Endometrial microvascular endothelial cells (primary cell): ENCODE results near the gene FHOD3. TPM values are rescaled to one million over a fixed set of nuclear protein-coding genes. Genes with fewer than 3 reads are reported as not detected.

ENCODE experiments used
- in situ Hi-C: cut with HindIII; loops from 2 replicates; pipeline ENCODE4 v1.10.0; 2017; ENCODE audit warnings: low sequenced_read_pairs, low pct_unique_long_range_greater_than_20kb; ENCODE audit errors: inconsistent ontology term
- total RNA-seq: library from RNA; depleted of rRNA; stranded (reverse); fragments of >200 nt; gene quantifications from one replicate; pipeline ENCODE4 v1.2.3, GENCODE V29; 2015; ENCODE audit errors: inconsistent ontology term

FHOD3 gene
- total RNA-seq, 1 donor from 2014 or later, result 0.93 TPM

DNA sequence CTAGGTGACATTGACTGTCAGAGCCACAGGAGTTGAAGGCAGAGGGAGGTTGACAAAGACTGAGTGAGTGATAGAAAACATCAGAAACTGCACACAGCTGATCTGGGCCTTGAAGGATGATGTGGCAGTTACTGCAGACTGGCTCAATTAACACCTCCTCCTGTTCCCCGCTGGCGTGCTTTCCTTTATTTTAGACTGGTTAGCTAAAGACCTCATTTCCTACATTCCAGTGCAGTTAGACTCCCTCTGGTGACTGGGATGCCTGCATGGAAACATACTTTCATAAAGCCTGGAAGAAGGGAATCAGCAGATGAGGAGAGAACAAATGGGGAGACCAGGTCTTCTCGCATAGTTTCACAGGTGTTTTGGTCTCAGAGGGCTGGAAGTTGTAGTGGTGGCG is 524.2 kb downstream of the FHOD3 start:
- in situ Hi-C loops, result no loop called here

DNA sequence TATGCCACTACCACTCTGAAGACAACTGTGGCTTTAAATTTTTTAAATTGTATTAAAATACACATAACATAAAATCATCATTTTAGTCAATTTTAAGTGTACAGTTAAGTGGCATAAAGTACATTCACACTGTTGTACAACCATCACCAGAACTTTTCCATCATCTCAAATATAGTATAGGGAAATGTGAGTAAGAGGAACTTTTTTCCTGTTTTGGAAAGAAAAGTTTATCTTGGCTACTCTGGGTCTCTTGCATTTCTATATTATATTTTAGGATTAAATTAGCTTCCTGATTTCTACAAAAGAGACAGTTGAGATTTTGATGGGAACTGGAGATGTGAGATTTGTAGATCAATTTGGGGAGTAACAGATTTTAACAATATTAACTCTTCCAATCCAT is 528.0 kb downstream of the FHOD3 start:
- in situ Hi-C loops, result no loop called here

DNA sequence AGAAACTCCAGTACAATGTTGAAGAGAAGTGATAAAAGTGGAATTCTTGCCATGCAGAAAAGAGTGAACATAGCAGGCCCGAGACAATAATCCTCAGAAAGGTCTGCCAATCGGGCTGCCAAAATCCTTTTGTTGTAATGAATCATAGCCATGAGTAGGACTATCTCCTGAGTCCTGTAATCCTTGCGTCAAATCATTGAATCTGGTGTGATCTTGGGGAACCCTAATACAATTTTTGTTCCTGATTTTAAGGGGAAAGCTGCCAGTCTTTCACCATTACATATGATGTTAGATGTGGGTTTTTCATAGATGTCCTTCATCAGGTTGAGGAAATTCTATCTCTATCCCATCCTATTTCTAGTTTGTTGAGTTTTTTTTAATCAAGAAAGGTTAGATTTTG is 529.0 kb downstream of the FHOD3 start:
- in situ Hi-C loops, result no loop called here

DNA sequence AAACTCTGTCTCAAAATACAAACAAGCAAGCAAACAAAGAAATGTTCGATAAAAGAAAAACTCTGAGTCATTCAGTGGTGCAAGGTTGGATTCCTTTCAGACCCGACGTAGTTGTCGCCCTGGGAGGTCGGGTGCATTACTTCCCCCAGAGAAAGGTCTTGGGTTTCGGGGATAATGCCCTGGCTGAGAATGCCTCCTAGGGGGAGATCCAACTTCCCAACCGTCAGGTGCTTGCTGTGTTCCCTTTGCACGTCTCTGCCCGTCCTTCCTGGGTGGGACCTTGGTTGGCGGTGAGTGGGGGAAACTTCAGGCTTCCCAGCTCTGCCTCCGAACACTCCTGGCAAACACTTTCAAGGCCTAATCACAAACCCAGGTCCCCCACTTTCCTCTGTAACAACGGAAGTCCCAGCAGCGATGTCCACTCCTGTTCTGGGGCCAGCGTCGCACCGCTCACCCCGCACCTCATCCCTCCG is 530.7 kb downstream of the FHOD3 start:
- in situ Hi-C loops, result no loop called here

DNA sequence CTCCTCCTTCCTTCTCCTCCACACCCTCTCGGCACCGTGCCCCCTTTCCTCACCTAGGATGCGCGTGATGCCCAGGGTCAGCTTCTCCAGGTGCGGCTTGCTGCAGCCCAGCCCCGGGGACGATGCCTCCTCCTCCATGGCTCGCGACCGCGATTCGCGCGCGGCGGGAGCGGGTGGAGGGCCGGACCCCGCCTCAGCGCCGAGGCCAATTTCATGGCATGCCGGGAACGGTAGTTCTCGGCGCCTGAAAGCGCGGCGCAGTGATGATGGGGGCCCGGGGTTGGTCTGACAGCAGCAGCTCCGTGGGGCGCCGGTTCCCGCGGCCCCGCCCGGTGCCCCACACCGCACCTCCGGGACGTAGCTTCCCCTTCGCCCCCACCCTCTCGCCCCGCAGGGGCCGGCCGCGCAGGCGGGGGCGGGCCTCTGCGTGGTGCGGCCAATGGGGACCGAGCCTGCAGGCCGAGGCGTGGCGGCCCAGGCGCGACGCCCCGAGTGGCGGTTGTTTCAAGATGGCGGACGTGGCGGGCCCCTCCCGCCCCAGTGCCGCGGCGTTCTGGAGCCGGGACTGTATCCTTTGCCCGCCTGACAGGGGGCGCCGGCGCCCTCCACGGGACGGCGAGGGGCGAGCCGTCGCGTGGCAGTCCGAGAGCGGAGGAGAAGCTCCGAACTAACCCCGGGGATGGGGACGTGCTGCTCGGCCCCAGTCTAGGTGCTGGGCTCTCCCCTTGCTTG is 531.3 kb downstream of the FHOD3 start, which contains the start of the genes KIAA1328 and TPGS2:
TSS of gene KIAA1328 (plus strand) at position 498 of the 732 bp plus-strand sequence. CDS start at position 510, 12 bp downstream.
TSS of gene TPGS2 (minus strand) at position 373 of the 732 bp plus-strand sequence. CDS start at position 138, 235 bp downstream.
- in situ Hi-C loops, result no loop called here

Other genes starting within 250 kb of the FHOD3 start
- gene RPRD1A, start 230.2 kb upstream of the FHOD3 start, total RNA-seq, result 44.2 TPM
- gene SLC39A6, start 168.4 kb upstream of the FHOD3 start, total RNA-seq, result 13.5 TPM
- 44.7 TPM for gene ELP2, start 167.8 kb upstream of the FHOD3 start, total RNA-seq
- 5.2 TPM for gene MOCOS, start 110.2 kb upstream of the FHOD3 start, total RNA-seq